GM21423 (cell line): ENCODE data around the gene TEX35.
"Not testable (repeated sequence)": the region's sequence is repeated elsewhere in the genome, so short reads cannot be mapped to it uniquely, and the experiment has no call there.

Source experiments
- ATAC-seq: cut with Tn5 transposase; IDR thresholded peaks from one replicate; pipeline ENCODE4 v1.9.1; 2021; ENCODE audit warnings: mild to moderate bottlenecking, moderate library complexity; ENCODE audit not compliant: unreplicated experiment

TEX35 gene

DNA sequence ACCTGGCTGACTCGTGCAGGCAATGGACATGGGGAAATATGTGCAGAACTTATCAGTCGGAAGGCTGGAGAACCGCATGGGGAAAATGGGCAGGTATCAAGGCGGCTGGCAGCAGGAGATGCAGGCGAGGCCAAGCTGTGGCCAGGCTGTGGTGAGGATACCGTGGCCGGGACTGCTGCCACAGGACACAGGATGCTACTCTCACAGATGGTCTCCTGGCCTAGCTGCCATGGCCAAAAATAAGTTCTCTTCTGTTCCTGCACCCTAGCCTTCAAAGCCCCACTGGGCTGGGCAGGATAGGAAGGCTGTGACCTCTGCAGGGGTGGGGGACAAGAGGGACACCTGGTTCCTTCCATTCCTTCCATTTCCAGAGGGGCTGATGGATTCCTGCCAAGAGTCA lies 26.4 kb downstream of the TEX35 start:
- ATAC-seq: no peak

DNA sequence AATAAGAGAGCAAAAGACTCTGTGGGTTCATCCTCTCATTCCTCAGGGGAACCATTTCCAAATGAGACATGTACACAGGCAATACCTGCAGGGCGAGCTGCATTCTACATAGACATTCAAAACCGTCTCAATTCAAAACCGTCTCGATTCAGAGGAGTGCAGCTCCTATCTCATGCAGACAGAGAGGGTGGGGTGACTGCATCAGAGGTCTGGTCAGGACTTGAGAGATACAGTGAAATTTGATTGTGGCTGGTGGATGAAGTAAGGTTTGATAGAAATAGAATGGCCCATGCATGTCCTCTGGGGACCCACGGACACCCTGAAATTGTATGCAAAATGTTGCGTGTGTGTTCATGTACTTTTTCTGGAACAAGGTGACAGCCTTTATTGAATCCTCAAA lies 27.3 kb downstream of the TEX35 start:
- ATAC-seq: no peak

DNA sequence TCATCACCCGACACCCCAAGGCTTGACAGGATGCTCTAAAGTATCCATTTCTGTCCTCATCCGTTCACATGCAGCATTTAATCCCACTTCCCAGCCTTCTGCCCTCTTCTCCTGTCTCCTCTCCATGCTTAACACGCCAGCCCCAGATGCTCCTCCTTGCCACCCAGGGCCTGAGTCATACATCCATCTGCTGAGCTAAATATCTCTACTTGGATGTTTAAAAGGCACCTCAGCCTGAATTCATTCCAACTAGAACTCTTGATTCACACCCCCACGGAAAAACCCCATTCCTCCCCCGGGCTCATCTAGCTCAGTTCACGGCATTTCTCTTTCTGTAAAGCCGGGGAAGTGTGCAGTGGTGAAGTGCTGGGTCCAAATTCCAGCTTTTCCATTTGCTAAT lies 27.7 kb downstream of the TEX35 start:
- ATAC-seq: no peak

DNA sequence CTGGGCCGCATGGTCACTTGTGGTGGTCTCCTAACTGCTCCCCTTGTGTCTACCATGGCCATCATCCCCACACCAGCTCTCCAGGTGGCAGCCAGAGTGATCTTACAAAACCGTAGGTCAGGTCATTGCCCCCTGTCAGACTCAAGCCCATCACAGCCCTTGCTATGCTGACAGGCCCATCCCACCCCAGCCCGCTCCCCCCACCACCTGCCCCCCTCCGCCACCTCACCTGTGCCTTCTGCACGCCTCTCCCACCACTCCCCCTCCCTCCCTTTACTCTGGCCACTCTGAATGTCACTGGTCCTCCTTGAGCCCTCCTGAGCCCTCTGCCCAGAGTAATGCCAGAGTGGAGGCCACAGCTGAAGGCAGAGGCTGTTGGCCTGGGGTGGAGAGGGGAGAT lies 28.5 kb downstream of the TEX35 start:
- no peak for ATAC-seq

DNA sequence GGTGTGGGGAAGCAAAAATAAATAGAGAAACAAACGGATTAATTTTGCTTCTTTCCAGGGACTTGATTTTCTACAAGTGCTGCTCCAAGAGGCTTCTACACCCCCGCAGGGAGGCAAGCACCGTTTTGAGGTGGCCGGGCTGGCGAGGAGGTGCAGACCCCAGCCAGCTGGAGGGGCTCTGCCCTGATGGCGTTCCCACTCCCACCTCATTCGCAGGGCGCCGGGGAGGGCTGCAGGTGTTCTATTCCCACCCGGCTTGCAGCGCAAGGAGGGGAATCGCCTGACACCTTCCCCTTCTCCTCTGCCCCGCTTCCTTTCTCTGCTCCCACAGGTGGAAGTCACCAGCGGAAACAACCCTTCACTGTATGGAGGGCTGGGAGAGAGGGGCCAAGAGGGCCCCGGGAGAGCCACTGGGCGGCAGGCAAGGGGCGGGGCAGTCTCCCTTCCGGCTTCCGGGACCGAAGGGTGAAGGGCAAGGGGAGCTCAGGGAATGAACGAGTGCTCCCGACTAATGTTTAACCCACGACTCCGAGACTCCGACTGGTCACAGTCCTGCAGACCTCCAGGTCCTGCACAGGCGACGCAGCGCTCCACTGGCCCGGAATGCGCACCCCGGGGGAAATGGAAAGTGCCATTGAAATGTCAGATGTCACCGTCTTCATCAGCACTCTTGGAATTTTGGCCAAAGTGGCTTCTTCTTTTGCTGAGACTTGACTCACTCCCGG lies 29.1 kb downstream of the TEX35 start:
- peak; percentile 52 for ATAC-seq

DNA sequence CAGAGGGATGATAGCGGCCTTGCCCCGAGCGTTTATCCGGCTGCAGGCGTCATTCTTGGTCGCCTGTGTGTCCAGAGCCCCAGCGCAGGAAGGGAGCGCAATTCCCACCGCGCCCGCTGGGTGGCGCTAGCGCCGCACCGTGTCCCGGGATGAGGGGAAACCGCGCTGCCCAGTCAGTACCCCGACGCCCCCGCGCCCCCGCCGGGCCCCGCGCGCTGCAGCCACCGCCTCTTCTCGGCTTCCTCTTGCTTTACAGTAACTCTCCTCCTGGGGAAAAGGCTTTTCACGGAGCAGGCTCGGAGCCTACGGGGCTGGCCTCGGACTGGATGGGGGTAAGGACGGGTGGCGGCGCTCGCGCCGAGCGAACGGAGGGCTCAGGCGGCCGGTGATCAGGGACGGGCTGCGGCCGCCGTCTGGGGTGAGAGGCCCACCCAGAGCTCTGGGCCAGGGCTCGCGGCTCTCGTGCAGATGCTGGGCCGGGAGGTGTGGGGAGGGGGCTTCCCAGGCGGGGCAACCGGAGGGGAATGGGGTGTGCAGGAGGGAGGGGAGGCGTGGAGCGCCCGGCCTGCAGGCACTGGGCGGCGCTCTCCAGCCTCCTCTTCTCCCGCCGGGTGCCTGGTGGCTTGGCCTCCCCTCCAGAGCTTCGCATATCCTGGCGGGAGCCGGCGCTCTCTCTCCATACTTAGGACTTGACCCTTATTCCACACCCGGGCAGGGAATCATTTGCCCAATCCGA lies 29.8 kb downstream of the TEX35 start:
- peak; percentile 71 for ATAC-seq

DNA sequence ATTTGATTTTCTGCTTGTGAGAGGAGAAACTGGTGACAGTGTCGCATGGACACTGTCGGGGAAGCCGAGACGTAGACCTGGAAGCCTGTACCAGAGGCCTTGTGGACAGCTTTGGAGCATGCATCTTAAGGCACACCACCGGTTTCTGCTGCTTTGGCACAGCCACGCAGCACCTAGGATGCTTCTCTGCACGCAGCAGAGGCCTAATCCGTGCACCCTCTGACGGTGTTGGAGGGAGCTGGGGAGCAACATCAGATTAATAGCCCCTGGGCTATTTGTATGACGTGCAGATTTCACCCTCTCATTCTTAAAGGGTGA lies 30.3 kb downstream of the TEX35 start:
- ATAC-seq: peak; percentile 35

DNA sequence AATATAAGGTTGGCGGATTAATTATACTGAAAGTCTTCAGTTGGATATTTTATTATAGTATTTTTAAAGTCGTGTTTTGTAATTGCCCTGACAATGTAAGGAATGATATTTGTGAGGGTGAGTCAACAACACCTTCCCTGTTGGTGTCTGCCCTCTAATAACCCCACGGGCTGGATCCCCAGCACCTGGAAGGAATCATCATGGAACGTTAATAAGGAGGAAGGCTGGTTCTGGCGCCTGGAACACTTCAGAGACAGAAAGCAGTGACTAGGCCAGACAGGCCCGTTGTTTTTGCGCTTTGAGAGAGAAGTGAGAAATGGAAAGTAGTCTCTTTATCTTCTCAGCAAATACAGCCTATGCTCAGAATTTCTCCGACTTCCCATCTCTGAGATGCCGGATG lies 31.6 kb downstream of the TEX35 start:
- ATAC-seq: no peak

DNA sequence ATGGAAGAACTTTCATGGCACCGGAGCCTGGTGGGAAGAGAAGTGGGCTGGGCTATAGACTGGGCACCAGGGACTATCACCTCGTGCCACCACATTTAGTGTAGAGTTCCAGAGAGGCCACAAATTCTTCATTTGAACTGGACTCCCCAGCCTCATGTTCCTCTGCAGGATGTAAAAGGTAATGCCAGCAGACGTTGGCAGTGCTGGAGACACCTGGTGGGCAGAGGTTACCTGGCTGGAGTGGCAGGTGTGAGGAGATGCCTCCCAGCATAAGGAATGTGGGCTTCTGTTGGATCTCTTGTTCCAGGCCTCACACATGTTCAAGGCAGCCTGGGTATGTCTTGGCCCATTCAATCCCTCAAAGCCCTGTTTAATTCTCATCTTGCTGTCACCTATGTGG lies 35.2 kb downstream of the TEX35 start:
- ATAC-seq: no peak

DNA sequence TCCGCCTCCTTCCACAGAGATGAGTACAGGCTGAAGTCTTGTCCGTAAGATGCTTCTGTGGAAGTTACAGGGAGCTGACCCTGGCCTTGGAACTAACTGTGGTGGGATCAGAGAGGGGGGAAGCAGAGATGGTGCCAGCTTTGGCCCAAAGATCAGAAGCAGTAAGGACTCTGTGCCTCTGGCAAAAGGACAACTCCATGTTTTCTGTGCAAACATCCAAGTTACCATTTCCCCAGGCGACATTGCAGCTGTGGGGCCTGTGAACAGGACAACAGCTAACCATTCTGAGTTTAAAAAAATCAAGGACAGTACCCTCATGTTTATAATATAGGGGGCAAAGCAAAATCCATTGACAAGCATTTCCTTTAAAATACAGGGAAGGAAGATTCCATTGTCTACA lies 38.4 kb downstream of the TEX35 start:
- ATAC-seq: no peak

DNA sequence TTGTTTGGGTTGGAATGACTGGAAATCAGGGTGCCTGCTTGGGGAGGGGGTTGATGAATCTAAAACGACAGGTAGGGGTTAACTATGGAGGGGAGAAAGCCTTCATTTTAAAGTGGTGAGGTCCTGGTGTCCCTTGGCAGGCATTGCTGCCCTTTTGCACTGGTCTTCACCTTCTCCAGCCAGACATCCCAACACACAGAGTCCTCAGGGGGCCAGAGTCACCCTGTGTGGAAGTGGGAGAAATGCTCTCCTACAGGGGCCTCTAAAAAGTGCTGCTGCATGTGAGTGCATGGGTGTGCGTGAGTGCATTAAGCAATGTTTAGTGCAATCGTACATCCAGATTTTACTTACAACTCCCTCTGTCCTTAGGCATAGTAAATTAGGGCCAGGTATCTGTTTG lies 39.0 kb downstream of the TEX35 start:
- ATAC-seq: no peak

DNA sequence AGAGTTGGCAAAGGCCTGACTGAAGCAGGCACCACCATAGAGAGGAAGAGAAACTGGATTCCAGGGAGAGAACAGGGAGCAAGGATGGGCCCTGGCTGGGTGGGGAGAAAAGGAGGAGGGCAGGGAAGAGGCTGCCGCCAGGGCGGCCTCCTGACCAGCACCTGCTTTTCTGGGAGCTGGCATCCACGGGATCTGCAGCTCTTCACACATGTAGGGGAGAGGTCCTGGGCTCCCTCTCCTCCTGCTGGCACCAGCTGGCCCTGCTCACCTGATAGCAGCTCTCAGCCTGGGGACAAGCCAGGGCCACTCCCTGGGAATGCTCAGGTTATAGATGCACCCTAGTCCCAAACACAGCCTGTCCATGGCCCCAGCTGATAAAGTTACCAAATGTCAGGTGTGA lies 39.9 kb downstream of the TEX35 start:
- no peak for ATAC-seq

DNA sequence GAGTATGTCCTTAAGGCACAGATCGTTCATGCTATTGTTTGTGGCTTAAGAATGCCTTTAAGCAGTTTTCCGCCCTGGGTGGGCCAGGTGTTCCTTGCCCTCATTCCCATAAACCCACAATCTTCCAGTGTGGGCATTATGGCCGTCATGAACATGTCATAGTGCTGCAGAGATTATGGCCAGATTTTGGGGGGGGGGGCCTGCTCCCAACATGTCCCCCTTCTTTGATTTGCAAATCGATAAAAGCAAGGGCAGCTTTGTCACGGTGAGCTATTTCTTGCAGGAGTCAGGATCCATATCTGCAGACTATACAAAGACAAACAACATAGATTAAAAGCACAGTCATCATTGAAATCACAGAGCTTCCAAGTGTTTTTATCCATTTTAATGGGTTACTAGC lies 41.4 kb downstream of the TEX35 start:
- ATAC-seq: not testable (repeated sequence)

DNA sequence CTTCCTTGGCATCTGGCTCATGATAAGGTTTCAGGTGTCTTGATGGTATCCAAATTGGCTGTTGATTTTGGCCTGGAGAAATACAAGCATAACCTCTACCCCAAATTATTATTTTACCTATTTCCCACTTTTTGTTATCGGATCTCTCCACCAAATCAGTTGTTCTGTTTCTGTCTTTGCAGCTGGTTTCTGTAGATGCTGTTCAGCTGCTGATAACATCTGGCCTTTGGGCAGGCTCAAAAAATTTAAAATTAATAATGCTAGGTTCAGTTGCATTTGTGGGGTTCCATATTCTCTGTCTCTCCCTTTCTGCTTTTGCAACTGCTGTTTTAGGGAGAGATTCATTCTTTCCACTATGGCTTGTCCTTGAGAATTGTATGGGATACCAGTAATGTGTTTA lies 42.7 kb downstream of the TEX35 start:
- not testable (repeated sequence) for ATAC-seq

DNA sequence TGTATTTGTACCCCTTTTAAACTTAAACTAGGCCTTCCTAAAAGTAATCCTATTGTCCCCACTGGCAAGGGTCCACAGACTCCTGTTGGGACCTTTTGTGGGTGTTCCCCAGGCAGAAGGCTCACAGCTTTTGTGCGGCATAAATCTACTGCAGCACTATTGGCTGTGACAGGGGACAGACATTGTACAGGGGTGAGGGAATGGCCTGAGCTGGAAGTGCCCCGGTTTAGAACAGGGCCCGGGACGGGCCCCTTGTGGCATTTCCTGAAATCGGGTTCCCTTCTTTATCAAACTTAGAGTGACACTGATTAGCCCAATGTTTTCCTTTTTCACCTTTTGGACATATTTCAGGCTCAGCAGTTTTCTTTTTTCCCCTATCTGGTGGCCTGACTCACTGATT lies 45.9 kb downstream of the TEX35 start:
- ATAC-seq: not testable (repeated sequence)

DNA sequence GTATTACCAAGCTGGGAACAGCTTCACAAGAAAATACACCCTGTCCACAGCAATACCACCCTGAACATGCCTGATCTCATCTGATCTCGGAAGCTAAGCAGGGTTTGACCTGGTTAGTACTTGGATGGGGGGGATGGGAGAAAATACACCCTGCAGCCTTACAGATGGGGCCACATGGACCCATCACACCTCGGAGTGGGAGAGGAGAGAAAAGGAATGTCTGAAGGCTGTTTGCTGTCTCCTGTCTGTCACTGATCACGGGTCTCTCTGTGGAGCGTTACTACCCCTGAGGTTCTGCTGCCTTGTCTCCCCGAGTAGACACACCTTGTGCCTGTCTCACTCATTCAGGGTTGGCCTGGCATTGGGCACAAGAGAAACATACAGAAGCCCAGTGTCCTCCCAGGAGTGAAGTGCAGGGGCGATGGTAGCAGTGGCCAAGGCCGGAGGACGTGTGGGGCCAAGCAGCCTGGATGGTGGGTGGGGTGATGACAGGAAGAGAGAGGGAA lies 48.0 kb downstream of the TEX35 start:
- no peak for ATAC-seq

DNA sequence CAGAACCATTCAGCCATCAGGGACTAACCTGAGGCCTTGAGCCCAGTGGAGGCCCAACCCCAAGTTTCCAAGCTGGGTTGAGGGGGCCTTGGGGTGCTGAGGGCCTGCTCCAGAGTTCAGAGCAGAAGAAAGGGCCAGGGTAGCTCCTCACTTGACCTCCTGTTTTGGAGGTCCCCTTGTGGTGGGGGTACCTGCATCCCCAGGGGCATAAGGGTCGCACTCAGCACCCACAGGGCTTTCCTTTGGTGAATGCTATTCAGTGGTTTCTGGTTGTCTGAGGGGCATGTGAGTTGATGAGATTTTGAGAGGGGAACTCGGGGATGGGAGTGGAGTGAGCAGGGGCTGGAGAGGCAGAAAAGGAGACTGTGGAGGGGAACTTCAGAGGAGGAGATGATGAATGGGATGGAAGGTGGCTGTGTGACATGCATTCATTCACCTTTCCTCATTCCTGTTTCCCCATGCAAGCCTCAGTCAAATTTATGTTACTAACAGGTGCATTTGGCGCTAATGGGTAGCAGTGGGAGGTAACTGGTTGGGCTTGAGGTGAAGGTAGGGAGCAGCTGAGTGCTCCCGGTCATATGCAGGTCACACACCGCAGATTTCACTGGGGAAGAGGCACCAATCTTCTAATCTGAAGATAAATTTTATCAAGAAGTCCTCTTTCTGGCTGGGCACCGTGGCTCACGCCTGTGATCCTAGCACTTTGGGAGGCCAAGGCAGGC lies 50.4 kb downstream of the TEX35 start:
- no peak for ATAC-seq

DNA sequence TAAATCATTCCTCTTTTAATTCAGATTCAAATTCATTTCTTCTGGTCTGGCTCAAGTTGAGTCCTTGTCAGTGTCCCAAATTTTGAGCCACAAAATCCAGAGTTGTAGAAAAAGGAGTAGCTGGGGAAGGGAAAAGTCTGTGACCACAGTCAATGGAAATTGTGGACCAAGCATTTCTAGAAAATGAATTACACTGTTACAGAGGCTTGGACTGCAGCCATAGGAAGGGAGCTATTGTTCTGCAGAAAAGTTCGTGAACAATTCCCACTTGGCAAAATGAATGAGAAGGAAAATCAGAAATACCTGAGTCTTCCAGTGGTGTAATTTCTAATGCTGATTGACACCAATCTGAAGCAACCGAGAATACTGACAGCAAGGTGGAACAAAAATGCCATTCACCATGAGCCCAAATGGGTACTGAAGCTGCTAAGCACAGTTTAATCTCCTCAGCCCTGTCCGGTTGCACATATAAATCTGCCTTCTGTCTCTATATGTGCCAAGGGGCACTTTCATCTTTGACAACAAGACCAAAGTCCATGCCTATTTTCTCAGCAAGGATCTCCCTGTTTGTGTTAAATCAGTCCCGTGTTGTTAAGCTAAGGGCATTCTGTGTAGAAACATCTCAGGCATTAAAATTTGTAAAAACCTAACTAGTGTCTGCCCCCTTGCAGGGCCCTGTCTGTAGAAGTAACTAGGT lies 51.3 kb downstream of the TEX35 start:
- ATAC-seq: no peak

DNA sequence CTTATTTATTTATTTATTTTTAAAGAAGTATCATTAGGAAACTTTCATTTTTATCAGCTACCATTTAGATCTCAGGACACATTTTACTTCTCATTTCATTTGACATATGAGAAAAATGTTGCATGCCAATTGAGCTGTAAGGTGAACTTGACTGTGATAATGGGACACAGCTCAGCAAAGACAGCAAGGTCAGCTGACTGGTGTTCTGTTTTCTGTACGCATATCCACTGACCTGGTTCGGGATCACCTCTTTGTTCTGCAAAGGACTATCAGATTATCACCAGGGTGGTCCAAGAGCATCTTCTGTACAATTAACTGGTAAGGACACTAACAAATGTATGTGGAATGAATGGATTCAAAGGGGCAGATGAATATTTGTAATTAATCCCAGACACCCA lies 51.9 kb downstream of the TEX35 start:
- no peak for ATAC-seq

DNA sequence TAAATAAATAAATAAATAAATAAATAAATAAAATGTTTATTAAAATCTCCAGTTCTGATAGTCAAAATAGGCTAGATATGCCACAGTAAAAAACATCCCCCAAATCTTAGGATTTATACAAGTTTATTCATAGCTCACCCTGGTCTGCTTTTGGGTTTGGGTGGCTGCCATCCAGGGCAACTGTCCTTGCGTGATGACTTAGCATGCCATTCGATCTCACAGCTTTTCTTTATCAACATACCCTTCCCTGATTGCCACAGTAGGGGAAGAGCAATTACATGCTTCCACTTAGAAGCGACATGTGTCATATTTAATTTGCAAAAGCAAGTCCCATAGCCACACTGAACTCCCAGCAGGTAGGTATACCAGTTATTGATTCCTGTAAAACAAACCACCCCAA lies 52.7 kb downstream of the TEX35 start:
- no peak for ATAC-seq

DNA sequence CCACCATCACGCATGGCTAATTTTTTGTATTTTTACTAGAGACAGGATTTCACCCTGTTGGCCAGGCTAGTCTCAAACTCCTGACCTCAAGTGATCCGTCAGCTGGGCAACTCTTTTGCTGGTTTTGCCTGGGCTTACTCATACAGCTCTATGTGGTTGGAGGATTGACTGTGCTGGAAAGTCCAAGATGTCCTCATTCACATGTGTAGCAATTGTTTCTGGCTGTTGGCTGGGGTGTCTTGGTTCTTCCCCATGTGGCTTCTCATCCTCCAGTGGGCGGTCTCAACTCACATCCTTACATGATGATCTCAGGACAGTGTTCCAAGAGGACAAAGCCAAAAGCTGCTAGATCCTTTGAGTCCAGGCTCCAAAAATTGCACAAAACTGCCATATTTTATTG lies 53.3 kb downstream of the TEX35 start:
- peak; percentile 83 for ATAC-seq
